ENCODE measurements around the gene CDC42SE2. TPM values are rescaled to one million over a fixed set of nuclear protein-coding genes. Genes with fewer than 3 reads are reported as not detected.

The CDC42SE2 gene
- total and polyA plus RNA-seq, 2 experiments from 2014 or later: 24.2 to 36.2 TPM

DNA sequence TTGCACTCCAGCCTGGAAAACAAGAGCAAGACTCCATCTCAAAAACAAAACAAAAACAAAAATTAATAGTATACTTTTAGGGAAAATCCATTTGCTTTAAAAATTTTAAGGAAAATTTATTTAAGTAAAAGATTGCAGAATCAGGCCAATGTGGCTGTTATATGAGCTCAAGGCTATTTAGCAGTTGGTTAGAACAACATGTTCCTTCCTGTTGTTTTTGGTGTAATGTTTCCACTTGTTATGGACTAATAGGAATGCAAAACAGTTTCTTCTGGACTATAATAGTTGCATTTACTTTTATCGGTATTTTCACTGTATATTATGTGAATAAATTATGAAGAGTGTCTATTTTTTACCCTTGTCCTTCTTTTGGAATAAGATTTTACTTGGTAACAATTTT is 3.0 kb upstream of the CDC42SE2 start (continued):
- TF ChIP-seq, protein P1, sequence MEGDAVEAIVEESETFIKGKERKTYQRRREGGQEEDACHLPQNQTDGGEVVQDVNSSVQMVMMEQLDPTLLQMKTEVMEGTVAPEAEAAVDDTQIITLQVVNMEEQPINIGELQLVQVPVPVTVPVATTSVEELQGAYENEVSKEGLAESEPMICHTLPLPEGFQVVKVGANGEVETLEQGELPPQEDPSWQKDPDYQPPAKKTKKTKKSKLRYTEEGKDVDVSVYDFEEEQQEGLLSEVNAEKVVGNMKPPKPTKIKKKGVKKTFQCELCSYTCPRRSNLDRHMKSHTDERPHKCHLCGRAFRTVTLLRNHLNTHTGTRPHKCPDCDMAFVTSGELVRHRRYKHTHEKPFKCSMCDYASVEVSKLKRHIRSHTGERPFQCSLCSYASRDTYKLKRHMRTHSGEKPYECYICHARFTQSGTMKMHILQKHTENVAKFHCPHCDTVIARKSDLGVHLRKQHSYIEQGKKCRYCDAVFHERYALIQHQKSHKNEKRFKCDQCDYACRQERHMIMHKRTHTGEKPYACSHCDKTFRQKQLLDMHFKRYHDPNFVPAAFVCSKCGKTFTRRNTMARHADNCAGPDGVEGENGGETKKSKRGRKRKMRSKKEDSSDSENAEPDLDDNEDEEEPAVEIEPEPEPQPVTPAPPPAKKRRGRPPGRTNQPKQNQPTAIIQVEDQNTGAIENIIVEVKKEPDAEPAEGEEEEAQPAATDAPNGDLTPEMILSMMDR (conservative IDR thresholded peaks at IDR 0.05; ENCODE audit: low read depth in 2 of 2): no peak
- TF ChIP-seq STAT1 (IDR thresholded peaks at IDR 0.05; ENCODE audit: unreplicated experiment) (no peak), NANOG (IDR thresholded peaks at IDR 0.05; ENCODE audit: borderline replicate concordance) (no peak), CREB1 (CRISPR knock-in tag; IDR thresholded peaks at IDR 0.05; ENCODE audit: low read depth) (no peak), EZH2phosphoT487 (IDR thresholded peaks at IDR 0.05; ENCODE audit: unreplicated experiment) (no peak), JUNB (IDR thresholded peaks at IDR 0.05; ENCODE audit: unreplicated experiment) (no peak)
- TF ChIP-seq, protein P2, sequence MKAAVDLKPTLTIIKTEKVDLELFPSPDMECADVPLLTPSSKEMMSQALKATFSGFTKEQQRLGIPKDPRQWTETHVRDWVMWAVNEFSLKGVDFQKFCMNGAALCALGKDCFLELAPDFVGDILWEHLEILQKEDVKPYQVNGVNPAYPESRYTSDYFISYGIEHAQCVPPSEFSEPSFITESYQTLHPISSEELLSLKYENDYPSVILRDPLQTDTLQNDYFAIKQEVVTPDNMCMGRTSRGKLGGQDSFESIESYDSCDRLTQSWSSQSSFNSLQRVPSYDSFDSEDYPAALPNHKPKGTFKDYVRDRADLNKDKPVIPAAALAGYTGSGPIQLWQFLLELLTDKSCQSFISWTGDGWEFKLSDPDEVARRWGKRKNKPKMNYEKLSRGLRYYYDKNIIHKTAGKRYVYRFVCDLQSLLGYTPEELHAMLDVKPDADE (IDR thresholded peaks at IDR 0.05): no peak

DNA sequence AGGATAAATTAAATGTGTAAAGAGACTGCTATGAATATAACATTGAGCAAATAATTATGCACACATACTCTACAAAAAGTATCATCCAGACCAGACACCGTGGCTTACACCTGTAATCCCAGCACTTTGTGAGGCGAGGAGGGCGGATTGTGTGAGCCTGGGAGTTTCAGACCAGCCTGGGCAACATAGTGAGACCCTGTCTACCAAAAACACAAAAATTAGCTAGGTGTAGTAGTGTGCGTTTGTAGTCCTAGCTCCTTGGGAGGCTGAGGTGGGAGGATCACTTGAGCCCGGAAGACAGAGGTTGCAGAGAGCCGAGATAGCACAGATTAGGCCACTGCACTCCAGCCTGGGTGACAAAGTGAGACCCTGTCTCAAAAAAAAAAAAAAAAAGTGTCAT is 2.4 kb upstream of the CDC42SE2 start:
- Histone ChIP-seq H3K27ac (ENCODE audit: low read depth) (no peak overlapping the region), H3K4me2 (no peak overlapping the region), H3K4me1 (ENCODE audit: insufficient read depth) (no peaks in the 10 kb centered on the region), H3K79me2 (replicated peaks; ENCODE audit: insufficient read depth) (peaks cover 13% of the 10 kb centered on the region), H4K20me1 (replicated peaks; ENCODE audit: insufficient read depth) (peaks cover 6% of the 10 kb centered on the region; the same call in 1 of the 2 replicates), H3F3A (replicated peaks; ENCODE audit: low read depth) (no peaks in the 10 kb centered on the region), H2AFZ (no peak overlapping the region), H3K36me3 (ENCODE audit: insufficient read depth) (no peaks in the 10 kb centered on the region), H3K9me2 (ENCODE audit: insufficient read depth) (no peaks in the 10 kb centered on the region), H3K4me3 (no peak overlapping the region), H3K27me3 (ENCODE audit: insufficient read depth) (no peaks in the 10 kb centered on the region)
- Mint-ChIP-seq H3K4me1 (peaks cover 16% of the 10 kb centered on the region; the same call in 2 of the 3 replicates), H3K36me3 (ENCODE audit: low read depth) (no peaks in the 10 kb centered on the region), H3K9me3 (no peaks in the 10 kb centered on the region), H3K4me3 (no peak overlapping the region), H3K27ac (no peak overlapping the region), H3K27me3 (ENCODE audit: insufficient read depth, low read depth, poor library complexity) (no peaks in the 10 kb centered on the region)
- no peak for ATAC-seq
- no peak for TF ChIP-seq ZNF114 (CRISPR knock-in tag; IDR thresholded peaks at IDR 0.05)
- no peak for TF ChIP-seq CREB1 (CRISPR knock-in tag; IDR thresholded peaks at IDR 0.05; ENCODE audit: low read depth)
- TF ChIP-seq STAT1 (IDR thresholded peaks at IDR 0.05; ENCODE audit: unreplicated experiment): no peak
- TF ChIP-seq EZH2 (IDR thresholded peaks at IDR 0.05; ENCODE audit: low read depth, unreplicated experiment): no peak
- TF ChIP-seq, protein P3, sequence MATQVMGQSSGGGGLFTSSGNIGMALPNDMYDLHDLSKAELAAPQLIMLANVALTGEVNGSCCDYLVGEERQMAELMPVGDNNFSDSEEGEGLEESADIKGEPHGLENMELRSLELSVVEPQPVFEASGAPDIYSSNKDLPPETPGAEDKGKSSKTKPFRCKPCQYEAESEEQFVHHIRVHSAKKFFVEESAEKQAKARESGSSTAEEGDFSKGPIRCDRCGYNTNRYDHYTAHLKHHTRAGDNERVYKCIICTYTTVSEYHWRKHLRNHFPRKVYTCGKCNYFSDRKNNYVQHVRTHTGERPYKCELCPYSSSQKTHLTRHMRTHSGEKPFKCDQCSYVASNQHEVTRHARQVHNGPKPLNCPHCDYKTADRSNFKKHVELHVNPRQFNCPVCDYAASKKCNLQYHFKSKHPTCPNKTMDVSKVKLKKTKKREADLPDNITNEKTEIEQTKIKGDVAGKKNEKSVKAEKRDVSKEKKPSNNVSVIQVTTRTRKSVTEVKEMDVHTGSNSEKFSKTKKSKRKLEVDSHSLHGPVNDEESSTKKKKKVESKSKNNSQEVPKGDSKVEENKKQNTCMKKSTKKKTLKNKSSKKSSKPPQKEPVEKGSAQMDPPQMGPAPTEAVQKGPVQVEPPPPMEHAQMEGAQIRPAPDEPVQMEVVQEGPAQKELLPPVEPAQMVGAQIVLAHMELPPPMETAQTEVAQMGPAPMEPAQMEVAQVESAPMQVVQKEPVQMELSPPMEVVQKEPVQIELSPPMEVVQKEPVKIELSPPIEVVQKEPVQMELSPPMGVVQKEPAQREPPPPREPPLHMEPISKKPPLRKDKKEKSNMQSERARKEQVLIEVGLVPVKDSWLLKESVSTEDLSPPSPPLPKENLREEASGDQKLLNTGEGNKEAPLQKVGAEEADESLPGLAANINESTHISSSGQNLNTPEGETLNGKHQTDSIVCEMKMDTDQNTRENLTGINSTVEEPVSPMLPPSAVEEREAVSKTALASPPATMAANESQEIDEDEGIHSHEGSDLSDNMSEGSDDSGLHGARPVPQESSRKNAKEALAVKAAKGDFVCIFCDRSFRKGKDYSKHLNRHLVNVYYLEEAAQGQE (IDR thresholded peaks at IDR 0.05; ENCODE audit: unreplicated experiment): no peak
- no peak for TF ChIP-seq ZNF331 (CRISPR knock-in tag; IDR thresholded peaks at IDR 0.05; ENCODE audit: low read depth)
- TF ChIP-seq, protein P1 (conservative IDR thresholded peaks at IDR 0.05; ENCODE audit: low read depth in 2 of 2): no peak
- TF ChIP-seq, protein P2 (IDR thresholded peaks at IDR 0.05): no peak
- no peak for TF ChIP-seq POLR2AphosphoS5 (IDR thresholded peaks at IDR 0.05; ENCODE audit: low read depth)
- DNase-seq (ENCODE audit: low spot score): no peak
